Tibial nerve (tissue), 4 donors: ENCODE results near the gene PLCB4. TPM values are rescaled to one million over a fixed set of nuclear protein-coding genes. Genes with fewer than 3 reads are reported as not detected.

Experiments
- DNase-seq, 2 donors: peaks; one replicate each; pipeline ENCODE4 v3.0.0-alpha.2; 2019; ENCODE audit warnings: low spot score in 2 of 2
- H3K27ac ChIP-seq, 4 donors: fragments of 200-600 bp; sonication (generic) in 3 of 4; one replicate each; pipeline ENCODE4 v1.5.1; 2017 to 2019; ENCODE audit warnings: mild to moderate bottlenecking in 1 of 4
- H3K27me3 ChIP-seq, 2 donors: fragments of 200-600 bp; sonication (generic) in 1 of 2; one replicate each; pipeline versions ENCODE4 v1.5.1 to v1.6.0; 2017 to 2019
- H3K36me3 ChIP-seq, 3 donors: fragments of 200-600 bp; sonication (generic); one replicate each; pipeline ENCODE4 v1.5.1; 2018 to 2019
- H3K4me1 ChIP-seq, 4 donors: fragments of 200-600 bp; sonication (generic) in 3 of 4; one replicate each; pipeline ENCODE4 v1.5.1; 2017 to 2019
- H3K4me3 ChIP-seq, 4 donors: fragments of 200-600 bp; sonication (generic) in 3 of 4; one replicate each; pipeline ENCODE4 v1.5.1; 2017 to 2019; ENCODE audit warnings: mild to moderate bottlenecking in 1 of 4, moderate library complexity in 1 of 4
- H3K9me3 ChIP-seq, 4 donors: fragments of 200-600 bp; sonication (generic) in 3 of 4; one replicate each; pipeline ENCODE4 v1.5.1; 2017 to 2019
- EP300 ChIP-seq, 2 donors: sonication (generic); formaldehyde crosslinking; IDR thresholded peaks; one replicate each; pipeline ENCODE4 v1.6.1; 2017; ENCODE audit warnings: antibody characterized with exemption in 2 of 2, mild to moderate bottlenecking in 1 of 2
- POLR2A ChIP-seq, 2 donors: fragments of 450-650 bp; IDR thresholded peaks; one replicate each; pipeline ENCODE4 v1.6.1; 2017; ENCODE audit warnings: antibody characterized with exemption in 2 of 2, mild to moderate bottlenecking in 2 of 2, moderate library complexity in 2 of 2
- WGBS, 2 donors: methylation state at CpG; one replicate each; pipeline ENCODE4 v1.1.5; 2018; 5-methylcytosine and 5-hydroxymethylcytosine counted together
- total RNA-seq, 4 donors: library from RNA; depleted of rRNA; stranded (reverse); fragments of >200 nt; gene quantifications; one replicate each; pipeline ENCODE4 v1.1.0, GENCODE V29; 2016
- TF ChIP-seq, protein P1 (sequence below), 5 experiments: fragments of 200-600 bp in 3 of 5; fragments of 450-650 bp in 2 of 5; sonication (generic) in 3 of 5; IDR thresholded peaks; one replicate each; pipeline ENCODE4 v1.5.1; 2016 to 2019; ENCODE audit warnings: antibody characterized with exemption in 5 of 5, mild to moderate bottlenecking in 3 of 5, moderate library complexity in 2 of 5

PLCB4 gene
- total RNA-seq, 4 donors from 2014 or later, result 35.7 to 52.9 (median 40.1) TPM

DNA sequence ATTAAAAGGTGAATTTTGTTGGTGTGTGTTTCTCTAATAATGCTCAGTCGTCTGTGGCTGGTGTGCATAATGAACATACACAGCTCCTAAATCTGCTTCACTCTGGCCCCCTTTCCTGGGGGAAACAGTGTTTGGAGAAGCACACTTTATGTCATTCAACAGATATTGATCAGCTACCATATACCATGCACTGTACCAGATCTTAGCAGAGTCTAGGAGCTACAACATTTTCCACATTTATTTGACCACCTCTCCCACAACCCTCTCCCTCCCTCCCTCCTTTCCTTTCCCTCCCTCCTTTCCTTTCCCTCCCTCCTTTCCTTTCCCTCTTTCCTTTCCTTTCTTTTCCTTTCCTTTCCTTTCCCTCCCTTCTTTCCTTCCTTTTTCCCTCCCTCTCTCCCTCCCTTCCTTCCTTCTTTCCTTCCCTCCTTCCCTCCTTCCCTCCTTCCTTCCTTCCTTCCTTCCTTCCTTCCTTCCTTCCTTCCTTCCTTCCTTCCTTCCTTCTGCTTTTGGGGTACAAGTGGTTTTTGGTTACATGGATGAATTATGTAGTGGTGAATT, 85.7 kb downstream of the PLCB4 start:
- Histone ChIP-seq H3K27ac (no peak overlapping the region), H3K27me3 (no peaks in the 10 kb centered on the region), H3K4me1 (peaks cover 0 to 6% (median 0%) of the 10 kb centered on the region in 4 donors), H3K4me3 (no peak overlapping the region), H3K36me3 (peaks cover 0 to 7% (median 0%) of the 10 kb centered on the region in 3 donors), H3K9me3 (peaks cover 0 to 12% (median 0%) of the 10 kb centered on the region in 4 donors)
- 62 to 76% methylated on average over 1 of the region's 1 CpG for WGBS, 2 donors
- no peak for DNase-seq
- TF ChIP-seq EP300 (IDR thresholded peaks at IDR 0.05), result no peak
- TF ChIP-seq, protein P1, sequence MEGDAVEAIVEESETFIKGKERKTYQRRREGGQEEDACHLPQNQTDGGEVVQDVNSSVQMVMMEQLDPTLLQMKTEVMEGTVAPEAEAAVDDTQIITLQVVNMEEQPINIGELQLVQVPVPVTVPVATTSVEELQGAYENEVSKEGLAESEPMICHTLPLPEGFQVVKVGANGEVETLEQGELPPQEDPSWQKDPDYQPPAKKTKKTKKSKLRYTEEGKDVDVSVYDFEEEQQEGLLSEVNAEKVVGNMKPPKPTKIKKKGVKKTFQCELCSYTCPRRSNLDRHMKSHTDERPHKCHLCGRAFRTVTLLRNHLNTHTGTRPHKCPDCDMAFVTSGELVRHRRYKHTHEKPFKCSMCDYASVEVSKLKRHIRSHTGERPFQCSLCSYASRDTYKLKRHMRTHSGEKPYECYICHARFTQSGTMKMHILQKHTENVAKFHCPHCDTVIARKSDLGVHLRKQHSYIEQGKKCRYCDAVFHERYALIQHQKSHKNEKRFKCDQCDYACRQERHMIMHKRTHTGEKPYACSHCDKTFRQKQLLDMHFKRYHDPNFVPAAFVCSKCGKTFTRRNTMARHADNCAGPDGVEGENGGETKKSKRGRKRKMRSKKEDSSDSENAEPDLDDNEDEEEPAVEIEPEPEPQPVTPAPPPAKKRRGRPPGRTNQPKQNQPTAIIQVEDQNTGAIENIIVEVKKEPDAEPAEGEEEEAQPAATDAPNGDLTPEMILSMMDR (IDR thresholded peaks at IDR 0.05), result no peak
- TF ChIP-seq POLR2A (IDR thresholded peaks at IDR 0.05), result no peak

- TF ChIP-seq EP300 (IDR thresholded peaks at IDR 0.05) (no peak), POLR2A (IDR thresholded peaks at IDR 0.05) (no peak)
- TF ChIP-seq, protein P1 (IDR thresholded peaks at IDR 0.05), result no peak
- 54 to 65% methylated on average over 4 of the region's 4 CpGs for WGBS, 2 donors
Observed at GRCh38 chr20:9156529-9157280, 87.8 kb downstream of the PLCB4 start.

DNA sequence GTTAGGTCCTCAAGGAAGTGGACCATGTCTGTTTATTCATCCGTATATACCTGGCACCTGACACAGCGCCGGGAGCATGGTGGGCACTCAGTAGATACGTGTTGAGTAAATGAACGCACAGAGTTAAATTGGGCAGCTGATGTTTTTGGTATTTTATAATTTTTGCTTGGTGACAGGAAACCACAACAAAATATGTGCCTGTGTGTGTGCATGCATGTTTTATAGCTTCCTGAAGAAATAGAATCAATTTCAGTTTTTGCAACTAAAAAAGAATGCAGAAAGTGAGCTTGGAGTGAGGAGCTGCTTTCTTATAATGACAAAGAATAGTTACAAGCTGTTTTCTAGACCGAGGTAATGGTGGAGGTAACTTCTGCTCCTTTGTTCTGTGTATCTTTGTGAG, 91.4 kb downstream of the PLCB4 start:
- TF ChIP-seq, protein P1 (IDR thresholded peaks at IDR 0.05), result no peak
- TF ChIP-seq POLR2A (IDR thresholded peaks at IDR 0.05) (no peak), EP300 (IDR thresholded peaks at IDR 0.05) (no peak)
- no peak for DNase-seq
- H3K36me3 ChIP-seq, result no peaks in the 10 kb centered on the region
- H3K27me3 ChIP-seq, result no peaks in the 10 kb centered on the region
- H3K4me3 ChIP-seq, result peak overlapping the region in 1 of 4 donors; percentile 6
- peak overlapping the region in 1 of 4 donors; percentile 52 for H3K27ac ChIP-seq
- no peaks in the 10 kb centered on the region for H3K9me3 ChIP-seq
- 52 to 61% methylated on average over 6 of the region's 6 CpGs for WGBS, 2 donors
- H3K4me1 ChIP-seq, result peaks cover 0 to 35% (median 11%) of the 10 kb centered on the region in 4 donors

More at GRCh38 chr20:9156529-9157280, 87.8 kb downstream of the PLCB4 start:
- Histone ChIP-seq H3K4me3 (no peak overlapping the region), H3K36me3 (peaks cover 0 to 7% (median 0%) of the 10 kb centered on the region in 3 donors), H3K9me3 (peaks cover 0 to 9% (median 0%) of the 10 kb centered on the region in 4 donors), H3K27ac (no peak overlapping the region), H3K4me1 (peaks cover 0 to 20% (median 11%) of the 10 kb centered on the region in 4 donors), H3K27me3 (no peaks in the 10 kb centered on the region)
- no peak for DNase-seq

- Histone ChIP-seq H3K4me3 (peak overlapping the region in 1 of 4 donors; percentile 6), H3K27ac (peak overlapping the region in 1 of 4 donors; percentile 52)
Observed at GRCh38 chr20:9160757-9161156, 91.9 kb downstream of the PLCB4 start.

More at GRCh38 chr20:9160757-9161156, 91.9 kb downstream of the PLCB4 start:
- TF ChIP-seq, protein P1 (IDR thresholded peaks at IDR 0.05), result no peak
- TF ChIP-seq EP300 (IDR thresholded peaks at IDR 0.05), result peak in 1 of 2 donors; percentile 9
- no peaks in the 10 kb centered on the region for H3K9me3 ChIP-seq
- H3K4me1 ChIP-seq, result peaks cover 0 to 35% (median 11%) of the 10 kb centered on the region in 4 donors
- H3K36me3 ChIP-seq, result no peaks in the 10 kb centered on the region
- H3K27me3 ChIP-seq, result no peaks in the 10 kb centered on the region
- WGBS, 2 donors, result 10 to 16% methylated on average over 2 of the region's 2 CpGs
- no peak for DNase-seq
